Measurements from ENCODE around the gene TRPM8.
A peak's percentile ranks its signal among the peaks of the same experiment; 100 is the strongest.

DNA sequence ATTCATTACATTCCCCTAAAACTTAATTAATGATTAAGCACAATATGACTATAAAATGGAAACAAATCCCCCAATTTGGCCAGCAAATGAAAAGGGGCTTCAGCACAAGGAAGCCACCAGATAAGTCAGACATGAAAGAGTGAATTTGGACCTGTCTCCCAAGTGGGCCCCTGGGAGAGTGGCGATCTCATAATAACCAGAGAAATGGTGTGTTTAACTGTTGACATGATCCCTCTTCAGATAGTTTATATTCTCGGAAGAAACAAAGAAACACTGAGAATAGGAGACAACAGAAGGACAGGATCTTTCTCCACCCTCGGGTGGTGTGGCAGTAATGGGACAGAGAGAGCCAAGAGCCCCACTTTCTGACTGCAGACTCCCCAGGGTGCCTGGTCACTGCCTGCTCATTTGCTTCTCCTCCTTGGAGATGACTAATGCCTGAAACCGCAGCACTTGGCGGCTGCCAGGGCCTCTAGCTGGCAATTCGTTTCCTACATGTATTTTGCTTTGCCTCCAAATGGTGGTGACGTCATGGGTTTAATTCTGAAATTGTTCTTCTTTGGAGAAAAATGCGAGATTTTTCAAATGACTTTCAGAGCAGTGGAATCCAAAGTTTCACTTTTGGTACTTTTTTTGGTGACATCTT lies 86.9 kb downstream of the TRPM8 start:
- TF ChIP-seq, protein P1, sequence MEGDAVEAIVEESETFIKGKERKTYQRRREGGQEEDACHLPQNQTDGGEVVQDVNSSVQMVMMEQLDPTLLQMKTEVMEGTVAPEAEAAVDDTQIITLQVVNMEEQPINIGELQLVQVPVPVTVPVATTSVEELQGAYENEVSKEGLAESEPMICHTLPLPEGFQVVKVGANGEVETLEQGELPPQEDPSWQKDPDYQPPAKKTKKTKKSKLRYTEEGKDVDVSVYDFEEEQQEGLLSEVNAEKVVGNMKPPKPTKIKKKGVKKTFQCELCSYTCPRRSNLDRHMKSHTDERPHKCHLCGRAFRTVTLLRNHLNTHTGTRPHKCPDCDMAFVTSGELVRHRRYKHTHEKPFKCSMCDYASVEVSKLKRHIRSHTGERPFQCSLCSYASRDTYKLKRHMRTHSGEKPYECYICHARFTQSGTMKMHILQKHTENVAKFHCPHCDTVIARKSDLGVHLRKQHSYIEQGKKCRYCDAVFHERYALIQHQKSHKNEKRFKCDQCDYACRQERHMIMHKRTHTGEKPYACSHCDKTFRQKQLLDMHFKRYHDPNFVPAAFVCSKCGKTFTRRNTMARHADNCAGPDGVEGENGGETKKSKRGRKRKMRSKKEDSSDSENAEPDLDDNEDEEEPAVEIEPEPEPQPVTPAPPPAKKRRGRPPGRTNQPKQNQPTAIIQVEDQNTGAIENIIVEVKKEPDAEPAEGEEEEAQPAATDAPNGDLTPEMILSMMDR (IDR thresholded peaks at IDR 0.05): no peak
- TF ChIP-seq SIN3A (IDR thresholded peaks at IDR 0.05; ENCODE audit: borderline replicate concordance, insufficient read depth, low read depth, low read length) (no peak), TCF7L2 (IDR thresholded peaks at IDR 0.05; ENCODE audit: low read depth, low read length) (0 out of 2 replicates have a peak, but pooled peaks have one; percentile 24), POLR2AphosphoS5 (IDR thresholded peaks at IDR 0.05; ENCODE audit: low read depth, low read length) (peak; percentile 30; the same call in 1 of the 2 replicates)
- TF ChIP-seq, protein P2, sequence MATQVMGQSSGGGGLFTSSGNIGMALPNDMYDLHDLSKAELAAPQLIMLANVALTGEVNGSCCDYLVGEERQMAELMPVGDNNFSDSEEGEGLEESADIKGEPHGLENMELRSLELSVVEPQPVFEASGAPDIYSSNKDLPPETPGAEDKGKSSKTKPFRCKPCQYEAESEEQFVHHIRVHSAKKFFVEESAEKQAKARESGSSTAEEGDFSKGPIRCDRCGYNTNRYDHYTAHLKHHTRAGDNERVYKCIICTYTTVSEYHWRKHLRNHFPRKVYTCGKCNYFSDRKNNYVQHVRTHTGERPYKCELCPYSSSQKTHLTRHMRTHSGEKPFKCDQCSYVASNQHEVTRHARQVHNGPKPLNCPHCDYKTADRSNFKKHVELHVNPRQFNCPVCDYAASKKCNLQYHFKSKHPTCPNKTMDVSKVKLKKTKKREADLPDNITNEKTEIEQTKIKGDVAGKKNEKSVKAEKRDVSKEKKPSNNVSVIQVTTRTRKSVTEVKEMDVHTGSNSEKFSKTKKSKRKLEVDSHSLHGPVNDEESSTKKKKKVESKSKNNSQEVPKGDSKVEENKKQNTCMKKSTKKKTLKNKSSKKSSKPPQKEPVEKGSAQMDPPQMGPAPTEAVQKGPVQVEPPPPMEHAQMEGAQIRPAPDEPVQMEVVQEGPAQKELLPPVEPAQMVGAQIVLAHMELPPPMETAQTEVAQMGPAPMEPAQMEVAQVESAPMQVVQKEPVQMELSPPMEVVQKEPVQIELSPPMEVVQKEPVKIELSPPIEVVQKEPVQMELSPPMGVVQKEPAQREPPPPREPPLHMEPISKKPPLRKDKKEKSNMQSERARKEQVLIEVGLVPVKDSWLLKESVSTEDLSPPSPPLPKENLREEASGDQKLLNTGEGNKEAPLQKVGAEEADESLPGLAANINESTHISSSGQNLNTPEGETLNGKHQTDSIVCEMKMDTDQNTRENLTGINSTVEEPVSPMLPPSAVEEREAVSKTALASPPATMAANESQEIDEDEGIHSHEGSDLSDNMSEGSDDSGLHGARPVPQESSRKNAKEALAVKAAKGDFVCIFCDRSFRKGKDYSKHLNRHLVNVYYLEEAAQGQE (IDR thresholded peaks at IDR 0.05; ENCODE audit: insufficient read depth in 1 of 2, low read depth in 2 of 2, low read length in 1 of 2): no peak

Measured in Panc1 (cell line).